ENCODE measurements around the gene THBS3.
"Not testable (repeated sequence)": the region's sequence is repeated elsewhere in the genome, so short reads cannot be mapped to it uniquely, and the experiment has no call there.

The THBS3 gene

DNA sequence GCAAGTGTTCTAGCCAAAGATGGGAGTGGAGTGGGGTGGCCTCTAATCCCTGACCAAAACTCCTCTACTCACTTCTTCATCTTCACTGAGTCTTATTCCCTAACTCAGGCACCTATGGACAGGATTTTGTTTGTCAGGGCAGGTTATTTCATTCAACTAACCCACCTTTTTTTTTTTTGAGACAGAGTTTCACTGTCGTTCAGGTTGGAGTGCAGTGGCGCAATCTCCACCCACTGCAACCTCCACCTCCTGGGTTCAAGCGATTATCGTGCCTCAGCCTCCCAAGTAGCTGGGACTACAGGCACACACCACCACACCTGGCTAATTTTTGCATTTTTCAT, 39.6 kb downstream of the THBS3 start:
- Mint-ChIP-seq H3K4me3 (peak overlapping the region in 1 of 2 donors; percentile 85), H3K27ac (peak overlapping the region in 1 of 2 donors; percentile 30), H3K4me1 (peaks cover 32% of the 10 kb centered on the region)
- H3K27me3 Mint-ChIP-seq, ATAC-seq, DNase-seq, H3K9me3 Mint-ChIP-seq: not testable (repeated sequence)

- Mint-ChIP-seq H3K9me3 (no peaks in the 10 kb centered on the region), H3K4me3 (peak overlapping the region; percentile 74 to 85), H3K27me3 (peaks cover 7% of the 10 kb centered on the region), H3K27ac (peak overlapping the region; percentile 22 to 82), H3K4me1 (peaks cover 31% of the 10 kb centered on the region)
- ATAC-seq: peak; percentile 86
- DNase-seq: peak; percentile 85 to 87
Observed at GRCh38 chr1:155167166-155168104, 40.3 kb downstream of the THBS3 start.

DNA sequence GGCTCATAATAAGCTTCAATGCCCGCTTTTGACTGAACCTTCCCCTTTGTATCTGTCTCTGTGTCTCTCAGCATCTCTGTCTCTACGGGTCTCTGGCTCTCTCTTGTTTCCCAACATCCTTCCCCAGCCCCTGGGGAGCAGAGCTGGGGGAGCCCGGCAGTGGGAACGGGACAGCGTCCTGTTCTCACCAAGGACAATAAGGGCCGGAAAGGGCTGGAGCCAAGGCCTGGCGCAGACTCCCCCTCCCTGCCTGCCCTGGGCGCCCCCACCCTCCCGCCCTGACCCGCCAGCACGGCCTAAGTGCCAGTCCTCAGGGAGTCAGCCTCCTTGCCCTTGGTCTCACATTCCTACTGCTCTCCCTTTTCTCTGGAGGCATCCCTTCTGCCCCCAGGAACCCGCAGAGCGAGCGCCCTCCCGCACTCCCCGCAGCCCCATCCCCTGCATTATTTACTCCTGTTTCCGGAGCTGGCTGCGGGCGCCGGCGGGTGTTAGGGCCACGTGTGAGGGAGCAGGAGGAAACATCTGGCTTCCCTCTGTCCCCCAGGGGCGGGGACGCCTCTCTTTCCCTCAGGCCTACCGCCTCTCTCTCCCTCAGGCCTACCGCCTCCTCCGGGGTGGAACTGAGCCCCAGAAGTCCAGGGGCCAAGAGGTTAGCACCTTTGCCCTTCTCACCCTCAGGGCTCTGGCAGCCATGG, 41.1 kb downstream of the THBS3 start:
- peak overlapping the region; percentile 74 to 85 for H3K4me3 Mint-ChIP-seq
- DNase-seq (no peak), ATAC-seq (peak; percentile 24)
- peaks cover 7% of the 10 kb centered on the region for H3K27me3 Mint-ChIP-seq
- peaks cover 24% of the 10 kb centered on the region for H3K4me1 Mint-ChIP-seq
- no peaks in the 10 kb centered on the region for H3K9me3 Mint-ChIP-seq
- H3K27ac Mint-ChIP-seq: peak overlapping the region; percentile 46 to 88

- Mint-ChIP-seq H3K9me3 (no peaks in the 10 kb centered on the region), H3K27ac (no peak overlapping the region), H3K4me3 (no peak overlapping the region), H3K27me3 (peaks cover 7% of the 10 kb centered on the region), H3K4me1 (peaks cover 18% of the 10 kb centered on the region)
- DNase-seq (no peak), ATAC-seq (no peak)
Observed at GRCh38 chr1:155166051-155166470, 41.6 kb downstream of the THBS3 start.

DNA sequence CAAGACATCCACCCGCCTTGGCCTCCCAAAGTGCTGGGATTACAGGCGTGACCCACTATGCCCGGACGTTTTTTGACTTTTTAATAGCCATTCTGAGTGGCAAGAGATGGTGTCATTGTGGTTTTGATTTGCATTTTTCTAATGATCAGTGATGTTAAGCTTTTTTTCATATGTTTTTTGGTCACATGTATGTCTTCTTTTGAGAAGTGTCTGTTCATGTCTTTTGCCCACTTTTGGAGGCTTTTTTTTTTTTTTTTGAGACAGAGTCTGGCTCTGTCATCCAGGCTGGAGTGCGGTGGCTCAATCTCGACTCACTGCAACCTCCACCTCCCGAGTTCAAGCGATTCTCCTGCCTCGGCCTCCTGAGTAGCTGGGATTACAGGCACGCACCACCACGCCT, 43.1 kb downstream of the THBS3 start:
- H3K4me1 Mint-ChIP-seq: peaks cover 17% of the 10 kb centered on the region
- ATAC-seq, H3K4me3 Mint-ChIP-seq, H3K27ac Mint-ChIP-seq, H3K9me3 Mint-ChIP-seq, H3K27me3 Mint-ChIP-seq, DNase-seq: not testable (repeated sequence)

DNA sequence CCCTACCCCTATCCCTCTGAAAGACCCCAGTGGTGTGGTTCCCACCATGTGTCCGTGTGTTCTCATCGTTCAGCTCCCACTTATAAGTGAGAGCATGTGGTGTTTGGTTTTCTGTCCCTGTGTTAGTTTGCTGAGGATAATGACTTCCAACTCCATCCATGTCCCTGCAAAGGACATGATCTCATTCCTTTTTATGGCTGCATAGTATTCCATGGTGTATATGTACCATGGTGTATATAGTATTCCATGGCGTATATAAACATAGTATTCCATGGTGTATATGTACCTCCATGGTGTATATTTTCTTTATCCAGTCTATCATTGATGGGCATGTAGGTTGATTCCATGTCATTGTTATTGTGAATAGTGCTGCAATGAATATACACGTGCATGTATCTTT, 43.9 kb downstream of the THBS3 start:
- peaks cover 17% of the 10 kb centered on the region for H3K4me1 Mint-ChIP-seq
- not testable (repeated sequence) for H3K4me3 Mint-ChIP-seq, DNase-seq, H3K27ac Mint-ChIP-seq, H3K9me3 Mint-ChIP-seq, H3K27me3 Mint-ChIP-seq, ATAC-seq

- H3K27me3 Mint-ChIP-seq, H3K4me3 Mint-ChIP-seq, H3K9me3 Mint-ChIP-seq: not testable (repeated sequence)
Observed at GRCh38 chr1:155162631-155163030, 45.1 kb downstream of the THBS3 start.

DNA sequence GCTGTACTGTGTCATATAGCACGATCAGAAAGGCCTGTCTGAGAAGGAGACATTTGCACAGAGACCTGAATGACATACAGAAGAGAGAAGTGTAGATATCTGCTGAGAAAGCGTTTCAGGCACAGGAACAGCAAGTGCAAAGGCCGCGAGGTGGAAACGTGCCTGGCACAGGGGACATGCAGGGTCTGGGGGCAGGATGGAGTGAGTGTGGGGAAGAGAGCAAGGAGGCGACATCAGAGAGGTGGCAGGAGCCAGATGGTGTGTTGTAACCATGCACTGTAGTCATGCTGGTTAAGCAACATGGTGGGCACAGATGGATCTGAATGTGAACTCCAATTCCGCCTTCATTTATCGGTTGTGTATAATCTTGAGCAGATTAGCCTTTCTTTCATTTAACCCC, 47.6 kb downstream of the THBS3 start:
- no peak overlapping the region for H3K4me3 Mint-ChIP-seq
- no peak overlapping the region for H3K27ac Mint-ChIP-seq
- DNase-seq: no peak
- H3K4me1 Mint-ChIP-seq: no peaks in the 10 kb centered on the region
- H3K27me3 Mint-ChIP-seq: peaks cover 5% of the 10 kb centered on the region
- no peaks in the 10 kb centered on the region for H3K9me3 Mint-ChIP-seq
- no peak for ATAC-seq

More at GRCh38 chr1:155162631-155163030, 45.1 kb downstream of the THBS3 start:
- not testable (repeated sequence) for H3K27ac Mint-ChIP-seq, ATAC-seq, DNase-seq
- H3K4me1 Mint-ChIP-seq: peaks cover 11% of the 10 kb centered on the region

GRCh38 chr1:155158991-155159390, 48.7 kb downstream of the THBS3 start:
- Mint-ChIP-seq H3K4me3 (no peak overlapping the region), H3K9me3 (no peaks in the 10 kb centered on the region), H3K27ac (peak overlapping the region in 1 of 2 donors; percentile 61), H3K4me1 (no peaks in the 10 kb centered on the region), H3K27me3 (peaks cover 9% of the 10 kb centered on the region)
- ATAC-seq (no peak), DNase-seq (no peak)

DNA sequence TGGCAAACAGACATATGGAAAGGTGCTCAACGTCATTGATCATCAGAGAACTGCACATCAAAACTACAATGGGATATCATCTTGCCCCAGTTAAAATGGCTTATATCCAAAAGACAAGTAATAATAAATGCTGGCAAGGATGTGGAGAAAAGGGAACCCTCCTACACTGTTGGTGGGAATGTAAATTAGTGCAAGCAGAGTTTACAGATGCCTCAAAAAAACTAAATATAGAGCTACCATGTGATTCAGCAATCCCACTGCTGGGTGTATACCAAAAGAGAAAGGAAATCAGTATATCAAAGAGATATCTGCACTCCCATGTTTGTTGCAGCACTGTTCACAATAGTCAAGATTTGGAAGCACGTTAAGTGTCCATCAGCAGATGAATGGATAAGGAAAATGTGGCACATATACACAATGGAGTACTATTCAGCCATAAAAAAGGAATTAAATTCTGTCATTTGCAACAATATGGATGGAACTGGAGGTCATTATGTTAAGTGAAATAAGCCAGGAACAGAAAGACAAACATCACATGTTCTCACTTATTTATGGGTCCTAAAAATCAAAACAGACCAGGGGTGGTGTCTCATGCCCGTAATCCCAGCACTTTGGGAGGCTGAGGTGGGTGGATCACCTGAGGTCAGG, 51.6 kb downstream of the THBS3 start:
- H3K4me1 Mint-ChIP-seq, DNase-seq, H3K9me3 Mint-ChIP-seq, ATAC-seq, H3K4me3 Mint-ChIP-seq, H3K27ac Mint-ChIP-seq: not testable (repeated sequence)
- peaks cover 10% of the 10 kb centered on the region for H3K27me3 Mint-ChIP-seq
